Nephron progenitor cell (in vitro differentiated cells): ENCODE results near the gene ATF7.

Experiments used
- DNase-seq: peaks from one replicate; pipeline ENCODE4 v3.0.0; 2021
- H3K27ac Mint-ChIP-seq: 2 replicates; pipeline ENCODE4 v1.8.0; 2021; ENCODE audit warnings: mild to moderate bottlenecking, moderate library complexity, mixed read lengths
- H3K27me3 Mint-ChIP-seq: 2 replicates; pipeline ENCODE4 v1.8.0; 2021; ENCODE audit warnings: mild to moderate bottlenecking, low read depth, mixed read lengths; ENCODE audit not compliant: poor library complexity
- H3K36me3 Mint-ChIP-seq: 2 replicates; pipeline ENCODE4 v1.8.0; 2021; ENCODE audit warnings: low read depth, mixed read lengths
- H3K4me1 Mint-ChIP-seq: 2 replicates; pipeline ENCODE4 v1.8.0; 2021; ENCODE audit warnings: mixed read lengths
- H3K4me3 Mint-ChIP-seq: 2 replicates; pipeline ENCODE4 v1.8.0; 2021; ENCODE audit warnings: mild to moderate bottlenecking, moderate library complexity, mixed read lengths
- H3K9me3 Mint-ChIP-seq: 2 replicates; pipeline ENCODE4 v1.8.0; 2021; ENCODE audit warnings: mild to moderate bottlenecking, moderate library complexity, mixed read lengths
- TF ChIP-seq, protein P1 (sequence below): fragments of 200-600 bp; sonication (generic); IDR thresholded peaks from 2 replicates; pipeline ENCODE4 v1.5.0; 2021; ENCODE audit warnings: antibody characterized with exemption

The ATF7 gene

DNA sequence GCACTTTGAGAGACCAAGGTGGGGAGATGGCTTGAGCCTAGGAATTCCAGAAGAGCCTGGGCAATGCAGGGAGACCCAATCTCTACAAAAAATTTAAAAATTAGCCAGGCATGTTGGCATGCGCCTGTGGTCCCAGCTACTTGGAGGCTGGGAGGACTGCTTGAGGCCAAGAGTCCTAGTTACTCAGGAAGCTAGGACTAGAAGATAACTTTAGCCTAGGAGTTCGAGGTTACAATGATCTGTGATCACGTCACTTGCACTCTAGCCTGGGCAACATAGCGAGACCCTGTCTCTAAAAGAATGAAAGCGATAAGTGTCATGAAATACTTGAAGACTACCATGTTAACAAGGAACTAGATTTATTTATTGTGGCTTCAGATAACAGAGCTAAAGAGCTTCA lies 3.5 kb downstream of the ATF7 start:
- H3K27ac Mint-ChIP-seq = no peak overlapping the region
- no peaks in the 10 kb centered on the region for H3K9me3 Mint-ChIP-seq
- H3K4me3 Mint-ChIP-seq = no peak overlapping the region
- DNase-seq = no peak
- TF ChIP-seq, protein P1, sequence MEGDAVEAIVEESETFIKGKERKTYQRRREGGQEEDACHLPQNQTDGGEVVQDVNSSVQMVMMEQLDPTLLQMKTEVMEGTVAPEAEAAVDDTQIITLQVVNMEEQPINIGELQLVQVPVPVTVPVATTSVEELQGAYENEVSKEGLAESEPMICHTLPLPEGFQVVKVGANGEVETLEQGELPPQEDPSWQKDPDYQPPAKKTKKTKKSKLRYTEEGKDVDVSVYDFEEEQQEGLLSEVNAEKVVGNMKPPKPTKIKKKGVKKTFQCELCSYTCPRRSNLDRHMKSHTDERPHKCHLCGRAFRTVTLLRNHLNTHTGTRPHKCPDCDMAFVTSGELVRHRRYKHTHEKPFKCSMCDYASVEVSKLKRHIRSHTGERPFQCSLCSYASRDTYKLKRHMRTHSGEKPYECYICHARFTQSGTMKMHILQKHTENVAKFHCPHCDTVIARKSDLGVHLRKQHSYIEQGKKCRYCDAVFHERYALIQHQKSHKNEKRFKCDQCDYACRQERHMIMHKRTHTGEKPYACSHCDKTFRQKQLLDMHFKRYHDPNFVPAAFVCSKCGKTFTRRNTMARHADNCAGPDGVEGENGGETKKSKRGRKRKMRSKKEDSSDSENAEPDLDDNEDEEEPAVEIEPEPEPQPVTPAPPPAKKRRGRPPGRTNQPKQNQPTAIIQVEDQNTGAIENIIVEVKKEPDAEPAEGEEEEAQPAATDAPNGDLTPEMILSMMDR = no peak
- H3K36me3 Mint-ChIP-seq = peaks cover 24% of the 10 kb centered on the region
- peaks cover 61% of the 10 kb centered on the region for H3K4me1 Mint-ChIP-seq
- H3K27me3 Mint-ChIP-seq = peaks cover 4% of the 10 kb centered on the region

- Mint-ChIP-seq H3K4me3 (no peak overlapping the region), H3K9me3 (no peaks in the 10 kb centered on the region), H3K4me1 (peaks cover 24% of the 10 kb centered on the region), H3K36me3 (peaks cover 40% of the 10 kb centered on the region), H3K27ac (peak overlapping the region; percentile 72), H3K27me3 (no peaks in the 10 kb centered on the region)
- TF ChIP-seq, protein P1 = no peak
- no peak for DNase-seq
These were observed 7.9 kb downstream of the ATF7 start for GRCh38 chr12:53618275-53618674.

GRCh38 chr12:53617700-53618099 lies 8.5 kb downstream of the ATF7 start:
- no peaks in the 10 kb centered on the region for H3K27me3 Mint-ChIP-seq
- H3K27ac Mint-ChIP-seq = peak overlapping the region; percentile 36

DNA sequence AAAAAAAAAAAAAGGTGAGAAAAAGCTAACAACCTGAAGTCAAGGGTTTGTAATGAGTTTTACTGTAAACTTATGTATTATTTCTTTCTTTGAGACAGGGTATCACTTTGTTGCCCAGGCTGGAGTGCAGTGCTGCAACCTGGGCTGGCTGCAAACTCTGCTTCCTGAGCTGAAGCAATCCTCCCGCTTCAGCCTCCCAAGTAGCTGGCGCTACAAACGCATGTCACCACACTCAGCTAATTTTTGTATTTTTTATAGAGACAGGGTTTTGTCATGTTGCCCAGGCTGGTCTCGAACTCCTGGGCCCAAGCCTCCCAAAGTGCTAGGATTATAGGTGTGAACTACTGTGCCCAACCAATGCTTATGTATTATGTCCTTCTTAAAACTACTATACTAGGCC lies 9.2 kb downstream of the ATF7 start:
- no peak overlapping the region for H3K4me3 Mint-ChIP-seq
- H3K4me1 Mint-ChIP-seq = peaks cover 20% of the 10 kb centered on the region
- H3K36me3 Mint-ChIP-seq = peaks cover 40% of the 10 kb centered on the region
- TF ChIP-seq, protein P1 = no peak
- no peaks in the 10 kb centered on the region for H3K27me3 Mint-ChIP-seq
- H3K27ac Mint-ChIP-seq = no peak overlapping the region
- H3K9me3 Mint-ChIP-seq = no peaks in the 10 kb centered on the region
- DNase-seq = no peak

More at GRCh38 chr12:53617700-53618099, 8.5 kb downstream of the ATF7 start:
- no peak overlapping the region for H3K4me3 Mint-ChIP-seq
- TF ChIP-seq, protein P1 = no peak
- H3K9me3 Mint-ChIP-seq = no peaks in the 10 kb centered on the region
- no peak for DNase-seq
- H3K4me1 Mint-ChIP-seq = peaks cover 20% of the 10 kb centered on the region
- peaks cover 40% of the 10 kb centered on the region for H3K36me3 Mint-ChIP-seq

DNA sequence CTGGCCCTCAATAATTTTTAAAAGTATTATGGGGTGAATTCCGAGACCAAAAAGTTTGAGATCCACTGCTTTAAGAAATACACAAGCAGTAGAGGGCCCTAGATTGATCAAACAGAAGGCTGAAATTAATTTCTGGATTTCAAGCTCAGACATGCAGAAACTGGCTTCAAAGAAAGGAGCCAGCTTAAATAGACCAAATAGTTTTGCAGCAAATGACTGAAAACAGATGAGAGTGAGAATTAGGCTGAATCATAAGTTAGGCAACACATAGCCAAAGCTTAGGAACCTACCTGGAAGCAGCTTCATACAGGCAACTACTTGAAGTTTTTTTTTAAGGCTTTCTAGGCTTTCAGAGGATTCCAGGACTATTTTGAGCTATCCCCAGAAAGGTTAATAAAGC lies 12.4 kb downstream of the ATF7 start:
- no peak overlapping the region for H3K4me3 Mint-ChIP-seq
- H3K27ac Mint-ChIP-seq = no peak overlapping the region
- peaks cover 28% of the 10 kb centered on the region for H3K36me3 Mint-ChIP-seq
- TF ChIP-seq, protein P1 = no peak
- DNase-seq = no peak
- H3K27me3 Mint-ChIP-seq = no peaks in the 10 kb centered on the region
- H3K9me3 Mint-ChIP-seq = no peaks in the 10 kb centered on the region
- peaks cover 12% of the 10 kb centered on the region for H3K4me1 Mint-ChIP-seq

- H3K9me3 Mint-ChIP-seq = no peaks in the 10 kb centered on the region
- no peak overlapping the region for H3K4me3 Mint-ChIP-seq
- TF ChIP-seq, protein P1 = no peak
- no peak for DNase-seq
- peaks cover 5% of the 10 kb centered on the region for H3K4me1 Mint-ChIP-seq
- H3K36me3 Mint-ChIP-seq = peaks cover 24% of the 10 kb centered on the region
- H3K27me3 Mint-ChIP-seq = no peaks in the 10 kb centered on the region
- no peak overlapping the region for H3K27ac Mint-ChIP-seq
These were observed 13.2 kb downstream of the ATF7 start for GRCh38 chr12:53612978-53613377.
